Pulmonary artery endothelial cell (primary cell): ENCODE results near the gene SPSB1. TPM values are rescaled to one million over a fixed set of nuclear protein-coding genes. Genes with fewer than 3 reads are reported as not detected.

Experiments used
- DNase-seq: peaks from one replicate; pipeline ENCODE4 v3.0.0-alpha.2; 2011; ENCODE audit warnings: low read depth, low spot score
- total RNA-seq: library from RNA; depleted of rRNA; stranded (reverse); fragments of >200 nt; gene quantifications from 2 replicates; pipeline ENCODE4 v1.2.3, GENCODE V29; 2014

Gene SPSB1
- total RNA-seq, 1 donor from 2014 or later = 18.9 TPM

GRCh38 chr1:9417695-9418094 lies 125.0 kb downstream of the SPSB1 start:
- DNase-seq = no peak

DNA sequence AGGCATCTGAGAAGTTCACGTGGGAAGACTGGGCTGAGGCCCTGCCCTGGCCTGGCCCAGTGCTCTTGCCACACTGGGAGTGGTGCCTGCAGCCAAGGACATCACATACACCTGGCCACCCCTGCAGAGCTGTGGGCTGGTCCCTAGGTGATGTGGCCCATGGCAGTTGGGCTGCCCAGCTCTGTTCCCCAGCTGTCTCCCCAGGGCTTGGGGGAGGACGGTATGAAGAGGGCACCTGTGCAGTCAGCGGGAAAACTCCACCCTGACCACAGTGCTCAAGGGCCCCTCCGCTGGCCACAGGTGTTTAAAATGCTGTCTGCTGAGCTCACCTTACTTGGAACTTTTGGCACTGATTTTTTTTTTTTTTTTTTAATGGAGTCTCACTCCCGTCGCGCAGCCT lies 126.2 kb downstream of the SPSB1 start:
- DNase-seq = no peak

Other genes with a start within 250 kb of the SPSB1 start
- not detected in 2 replicates for gene SLC2A5, start 223.3 kb upstream of the SPSB1 start, total RNA-seq
- gene GPR157, start 163.8 kb upstream of the SPSB1 start, total RNA-seq = 3.0 and 3.8 TPM in 2 replicates
- 6.2 and 23.2 TPM in 2 replicates for gene H6PD, start 58.1 kb upstream of the SPSB1 start, total RNA-seq
- 6.8 and 8.0 TPM in 2 replicates for gene SLC25A33, start 246.6 kb downstream of the SPSB1 start, total RNA-seq